ENCODE measurements around the gene ASAP2. TPM values are rescaled to one million over a fixed set of nuclear protein-coding genes. Genes with fewer than 3 reads are reported as not detected.

ASAP2 gene
- total RNA-seq, 1 experiment from 2014 or later: not detected

DNA sequence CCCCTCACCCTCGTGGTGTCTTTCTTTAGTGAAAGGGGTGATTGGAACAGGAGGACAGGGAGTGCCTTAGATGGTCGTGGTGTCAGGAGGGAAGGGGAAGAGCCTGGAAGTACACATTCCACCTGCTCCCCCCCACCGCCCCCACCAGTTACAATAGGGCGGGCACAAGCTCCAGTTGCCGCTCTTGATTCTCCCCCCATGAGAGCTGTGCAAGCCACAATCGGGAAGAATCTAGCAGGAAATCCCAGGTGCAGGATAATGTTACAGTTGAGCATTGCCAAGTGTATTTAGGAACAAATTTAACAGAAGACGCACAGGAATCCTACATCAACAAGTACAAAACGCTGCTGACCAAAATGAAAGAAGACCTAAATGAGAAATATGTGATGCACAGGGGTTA lies 73.6 kb downstream of the ASAP2 start:
- H3K4me1 ChIP-seq (ENCODE audit: low read length): no peaks in the 10 kb centered on the region
- no peaks in the 10 kb centered on the region for H3K79me2 ChIP-seq (ENCODE audit: low read length)
- H3K9me2 ChIP-seq (replicated peaks; ENCODE audit: insufficient read depth, low read length): no peaks in the 10 kb centered on the region
- H2AFZ ChIP-seq (ENCODE audit: low read length): no peak overlapping the region
- H3K27me3 ChIP-seq (ENCODE audit: low read length): no peaks in the 10 kb centered on the region
- no peaks in the 10 kb centered on the region for H3K9me3 ChIP-seq (ENCODE audit: low read length)
- H3K36me3 ChIP-seq (ENCODE audit: insufficient read depth, low read length): no peaks in the 10 kb centered on the region
- H3K9ac ChIP-seq (ENCODE audit: low read length): no peak overlapping the region
- no peak overlapping the region for H3K27ac ChIP-seq (ENCODE audit: low read length)
- H4K20me1 ChIP-seq (ENCODE audit: insufficient read depth, low read depth, low read length): no peaks in the 10 kb centered on the region
- H3K4me2 ChIP-seq (ENCODE audit: low read depth, low read length, poor library complexity, severe bottlenecking): no peak overlapping the region
- DNase-seq: no peak
- no peak overlapping the region for H3K4me3 ChIP-seq (ENCODE audit: low read length)

DNA sequence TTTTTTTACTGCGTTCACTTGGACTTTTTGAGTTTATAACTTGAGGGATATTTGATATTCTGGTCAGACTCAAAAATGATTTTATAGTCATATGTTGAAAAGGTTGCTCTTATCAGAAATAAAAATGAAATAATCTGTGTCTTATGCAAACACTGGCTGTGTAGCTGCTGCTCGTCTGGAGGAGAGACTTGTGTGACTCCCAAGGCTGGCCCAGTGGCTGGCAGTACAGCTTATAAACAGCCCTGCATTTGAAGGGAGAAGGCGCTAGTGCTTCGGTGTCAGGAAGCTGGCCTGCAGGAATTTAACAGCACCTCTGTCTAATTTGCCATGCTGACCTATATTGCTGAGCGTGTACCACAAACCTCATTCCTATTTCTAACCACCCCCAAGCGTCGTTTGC lies 74.5 kb downstream of the ASAP2 start:
- Histone ChIP-seq H3K36me3 (ENCODE audit: insufficient read depth, low read length) (no peaks in the 10 kb centered on the region), H2AFZ (ENCODE audit: low read length) (no peak overlapping the region), H3K9me3 (ENCODE audit: low read length) (no peaks in the 10 kb centered on the region), H3K9me2 (replicated peaks; ENCODE audit: insufficient read depth, low read length) (no peaks in the 10 kb centered on the region), H3K4me2 (ENCODE audit: low read depth, low read length, poor library complexity, severe bottlenecking) (no peak overlapping the region), H4K20me1 (ENCODE audit: insufficient read depth, low read depth, low read length) (no peaks in the 10 kb centered on the region), H3K9ac (ENCODE audit: low read length) (no peak overlapping the region), H3K4me1 (ENCODE audit: low read length) (no peaks in the 10 kb centered on the region), H3K79me2 (ENCODE audit: low read length) (no peaks in the 10 kb centered on the region), H3K27me3 (ENCODE audit: low read length) (no peaks in the 10 kb centered on the region), H3K4me3 (ENCODE audit: low read length) (no peak overlapping the region), H3K27ac (ENCODE audit: low read length) (no peak overlapping the region)
- no peak for DNase-seq

DNA sequence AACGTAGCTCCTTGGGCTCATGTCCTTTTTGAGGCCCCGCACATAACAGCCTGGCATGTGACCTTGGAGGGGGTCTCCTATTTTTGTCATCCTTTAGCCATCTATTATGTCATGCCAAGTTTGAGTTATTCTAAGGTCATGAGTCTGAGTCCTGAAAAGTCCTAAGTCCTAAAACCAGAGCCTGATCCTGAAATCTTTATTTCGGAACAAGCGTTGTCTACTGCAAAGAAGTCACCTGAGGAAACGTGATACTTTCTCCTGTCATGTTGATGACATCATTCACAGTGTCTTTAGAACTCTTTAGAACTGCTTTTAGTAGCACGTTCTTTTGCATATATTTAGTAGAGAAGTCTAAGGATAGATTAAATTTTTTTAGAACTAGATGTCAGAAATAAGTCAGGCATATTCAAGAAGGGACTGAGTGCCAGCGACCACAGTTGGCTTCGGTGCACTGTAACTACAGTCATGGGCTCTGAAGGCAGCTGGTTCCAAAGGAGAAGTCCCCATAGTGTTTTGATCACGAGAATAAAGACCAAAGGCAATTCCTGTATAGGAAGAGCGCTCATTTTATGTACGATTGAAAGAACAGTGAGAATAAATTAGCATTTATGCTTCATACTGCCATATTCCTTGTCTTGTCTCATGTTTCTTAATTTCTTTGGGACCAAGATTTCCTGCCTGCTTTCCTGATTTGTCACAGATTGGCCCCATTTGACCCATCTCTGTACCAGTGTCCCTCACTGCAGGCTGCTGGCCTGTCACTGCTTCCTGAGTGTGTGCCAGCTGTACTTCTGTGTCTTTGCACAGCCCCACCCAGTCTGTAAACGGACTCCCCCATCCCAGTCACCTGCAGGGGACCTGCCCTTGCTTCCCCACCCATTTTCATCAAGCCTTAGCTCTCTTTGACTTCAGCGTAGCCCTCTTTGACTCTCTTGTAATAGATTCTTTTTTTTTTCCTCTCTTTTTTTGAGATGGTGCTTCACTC lies 75.8 kb downstream of the ASAP2 start:
- Histone ChIP-seq H3K4me3 (ENCODE audit: low read length) (no peak overlapping the region), H3K9ac (ENCODE audit: low read length) (no peak overlapping the region), H3K9me2 (replicated peaks; ENCODE audit: insufficient read depth, low read length) (no peaks in the 10 kb centered on the region), H3K27me3 (ENCODE audit: low read length) (no peaks in the 10 kb centered on the region), H4K20me1 (ENCODE audit: insufficient read depth, low read depth, low read length) (no peaks in the 10 kb centered on the region), H3K4me1 (ENCODE audit: low read length) (no peaks in the 10 kb centered on the region), H3K27ac (ENCODE audit: low read length) (no peak overlapping the region), H3K4me2 (ENCODE audit: low read depth, low read length, poor library complexity, severe bottlenecking) (no peak overlapping the region), H3K9me3 (ENCODE audit: low read length) (no peaks in the 10 kb centered on the region), H3K79me2 (ENCODE audit: low read length) (no peaks in the 10 kb centered on the region), H3K36me3 (ENCODE audit: insufficient read depth, low read length) (no peaks in the 10 kb centered on the region), H2AFZ (ENCODE audit: low read length) (no peak overlapping the region)
- no peak for DNase-seq

DNA sequence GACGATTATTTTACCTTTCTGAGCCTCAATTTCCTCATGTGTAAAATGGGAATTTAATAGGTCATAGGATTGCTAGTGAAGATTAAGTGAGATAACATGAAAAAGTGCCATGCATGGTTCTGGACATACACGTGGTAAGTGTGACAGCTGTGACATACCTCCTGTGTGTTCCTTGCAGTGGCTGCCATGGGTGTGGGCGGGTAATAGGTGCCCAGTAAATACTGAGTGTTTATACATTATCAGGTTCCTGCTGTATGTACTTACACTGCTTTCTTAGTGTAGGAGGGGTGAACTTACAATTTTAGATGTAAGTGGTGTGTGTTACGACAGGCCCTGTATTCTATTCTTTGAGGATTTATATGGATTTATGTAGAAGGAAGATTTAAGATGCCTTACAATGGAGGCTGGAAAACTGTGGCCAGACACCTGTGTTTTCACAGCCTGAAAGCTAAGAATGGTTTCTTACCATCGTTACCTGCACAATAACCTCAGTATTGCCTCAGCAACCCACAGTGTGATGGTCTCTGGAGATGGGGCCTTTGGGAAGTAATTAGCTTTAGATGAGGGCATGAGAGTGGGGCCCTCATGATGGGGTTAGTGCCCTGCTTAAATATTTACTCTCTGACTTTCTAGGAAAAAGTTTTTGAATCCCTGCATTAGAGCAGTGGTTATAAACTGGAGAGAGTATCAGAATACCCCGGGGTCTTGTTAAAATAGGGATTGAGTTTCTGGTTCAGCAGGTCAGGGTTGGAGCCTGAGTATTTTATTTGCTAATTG lies 78.1 kb downstream of the ASAP2 start:
- H3K79me2 ChIP-seq (ENCODE audit: low read length): no peaks in the 10 kb centered on the region
- no peaks in the 10 kb centered on the region for H3K27me3 ChIP-seq (ENCODE audit: low read length)
- H3K4me1 ChIP-seq (ENCODE audit: low read length): no peaks in the 10 kb centered on the region
- H3K9me2 ChIP-seq (replicated peaks; ENCODE audit: insufficient read depth, low read length): no peaks in the 10 kb centered on the region
- H4K20me1 ChIP-seq (ENCODE audit: insufficient read depth, low read depth, low read length): no peaks in the 10 kb centered on the region
- no peak overlapping the region for H3K9ac ChIP-seq (ENCODE audit: low read length)
- H3K4me3 ChIP-seq (ENCODE audit: low read length): no peak overlapping the region
- no peak overlapping the region for H2AFZ ChIP-seq (ENCODE audit: low read length)
- no peaks in the 10 kb centered on the region for H3K36me3 ChIP-seq (ENCODE audit: insufficient read depth, low read length)
- no peak overlapping the region for H3K27ac ChIP-seq (ENCODE audit: low read length)
- H3K4me2 ChIP-seq (ENCODE audit: low read depth, low read length, poor library complexity, severe bottlenecking): no peak overlapping the region
- DNase-seq: no peak
- no peaks in the 10 kb centered on the region for H3K9me3 ChIP-seq (ENCODE audit: low read length)

DNA sequence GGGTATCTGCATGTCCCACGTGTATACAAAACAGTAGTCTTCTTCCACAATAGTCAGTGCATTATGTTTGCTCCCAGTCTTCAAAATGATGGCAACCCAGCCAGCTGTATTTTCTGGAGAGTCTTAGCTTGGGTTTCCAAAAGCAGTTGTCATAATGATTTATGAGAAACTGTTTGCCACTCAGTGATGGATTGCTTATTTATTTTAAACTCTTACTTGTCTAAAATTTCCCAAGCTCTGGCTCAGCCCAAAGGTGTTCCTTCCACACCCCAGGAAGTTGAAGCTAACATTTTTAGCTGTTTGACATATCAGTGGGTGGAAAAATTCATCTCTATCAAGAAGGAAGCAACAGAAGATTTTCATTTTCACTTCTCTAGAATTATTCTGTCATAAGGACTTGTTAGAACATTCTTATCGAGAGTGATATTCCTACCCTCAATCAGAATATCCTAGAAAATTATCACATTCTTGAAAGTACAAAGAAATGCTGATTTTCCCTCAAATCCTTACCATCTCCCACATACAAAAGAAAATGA lies 78.8 kb downstream of the ASAP2 start:
- Histone ChIP-seq H3K79me2 (ENCODE audit: low read length) (no peaks in the 10 kb centered on the region), H3K4me2 (ENCODE audit: low read depth, low read length, poor library complexity, severe bottlenecking) (no peak overlapping the region)

DNA sequence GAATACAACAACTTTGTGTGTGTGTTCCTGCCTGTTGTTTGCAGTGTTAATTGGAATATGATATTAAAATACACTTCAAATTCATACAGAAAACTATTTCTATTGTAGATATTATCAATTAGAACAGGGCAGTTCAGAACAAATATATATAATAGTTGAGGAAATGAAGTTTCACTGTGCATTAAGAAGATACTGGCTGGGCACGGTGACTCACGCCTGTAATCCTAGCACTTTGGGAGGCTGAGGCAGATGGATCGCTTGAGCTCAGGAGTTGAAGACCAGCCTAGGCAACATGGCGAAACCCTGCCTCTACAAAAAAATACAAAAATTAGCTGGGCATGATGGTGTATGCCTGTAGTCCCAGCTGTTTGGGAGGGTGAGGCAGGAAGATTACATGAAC lies 79.3 kb downstream of the ASAP2 start:
- Histone ChIP-seq H3K4me1 (ENCODE audit: low read length) (no peaks in the 10 kb centered on the region), H3K27me3 (ENCODE audit: low read length) (no peaks in the 10 kb centered on the region), H3K9me2 (replicated peaks; ENCODE audit: insufficient read depth, low read length) (no peaks in the 10 kb centered on the region), H3K4me2 (ENCODE audit: low read depth, low read length, poor library complexity, severe bottlenecking) (no peak overlapping the region), H2AFZ (ENCODE audit: low read length) (no peak overlapping the region), H3K79me2 (ENCODE audit: low read length) (no peaks in the 10 kb centered on the region), H3K4me3 (ENCODE audit: low read length) (no peak overlapping the region), H3K9me3 (ENCODE audit: low read length) (no peaks in the 10 kb centered on the region), H3K27ac (ENCODE audit: low read length) (no peak overlapping the region), H4K20me1 (ENCODE audit: insufficient read depth, low read depth, low read length) (no peaks in the 10 kb centered on the region), H3K36me3 (ENCODE audit: insufficient read depth, low read length) (no peaks in the 10 kb centered on the region), H3K9ac (ENCODE audit: low read length) (no peak overlapping the region)
- DNase-seq: no peak

More for the DNA sequence above, 78.8 kb downstream of the ASAP2 start:
- no peaks in the 10 kb centered on the region for H3K4me1 ChIP-seq (ENCODE audit: low read length)
- no peaks in the 10 kb centered on the region for H4K20me1 ChIP-seq (ENCODE audit: insufficient read depth, low read depth, low read length)
- H3K4me3 ChIP-seq (ENCODE audit: low read length): no peak overlapping the region
- H2AFZ ChIP-seq (ENCODE audit: low read length): no peak overlapping the region
- H3K9me3 ChIP-seq (ENCODE audit: low read length): no peaks in the 10 kb centered on the region
- no peaks in the 10 kb centered on the region for H3K9me2 ChIP-seq (replicated peaks; ENCODE audit: insufficient read depth, low read length)
- no peak for DNase-seq
- H3K9ac ChIP-seq (ENCODE audit: low read length): no peak overlapping the region
- no peaks in the 10 kb centered on the region for H3K36me3 ChIP-seq (ENCODE audit: insufficient read depth, low read length)
- no peak overlapping the region for H3K27ac ChIP-seq (ENCODE audit: low read length)
- H3K27me3 ChIP-seq (ENCODE audit: low read length): no peaks in the 10 kb centered on the region

DNA sequence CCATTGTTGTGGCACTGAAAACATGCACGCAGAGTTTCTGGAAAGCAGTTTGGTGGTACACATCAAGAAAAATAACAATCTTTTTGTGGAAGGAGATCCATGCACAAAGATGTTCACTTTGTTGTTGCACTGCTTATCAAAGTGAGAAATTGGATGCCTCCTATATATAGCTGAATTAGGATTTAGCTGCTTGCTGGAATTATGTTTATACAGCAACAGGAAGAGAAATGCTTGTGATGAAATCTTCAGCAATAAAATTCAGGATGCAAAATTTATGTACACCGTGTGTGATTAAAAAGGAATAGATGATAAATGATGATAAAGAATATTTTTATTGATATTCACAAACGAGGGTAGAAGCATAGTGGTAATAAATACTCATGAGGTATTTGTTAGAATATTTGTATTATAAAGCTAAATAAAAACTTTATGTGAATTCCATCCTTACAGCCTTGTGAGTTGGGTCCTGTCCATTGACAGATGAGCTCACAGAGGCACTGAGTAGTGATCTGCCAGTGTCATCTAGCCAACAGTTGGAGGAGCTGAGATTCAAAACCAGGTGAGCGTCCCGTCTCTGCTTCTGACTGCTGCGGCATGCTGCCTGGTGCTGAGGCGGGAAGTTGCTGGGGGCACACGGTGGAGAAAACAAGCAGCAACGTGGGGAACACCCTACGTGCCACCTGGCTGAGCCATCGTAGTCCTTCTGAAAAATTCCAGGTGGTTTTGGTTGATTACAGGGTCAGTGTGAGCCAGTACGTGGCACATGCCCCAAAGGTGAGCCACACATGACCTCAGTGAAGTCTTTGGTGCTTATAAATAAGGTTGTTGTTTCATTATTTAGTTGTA lies 80.2 kb downstream of the ASAP2 start:
- Histone ChIP-seq H2AFZ (ENCODE audit: low read length) (no peak overlapping the region), H3K4me3 (ENCODE audit: low read length) (no peak overlapping the region), H3K36me3 (ENCODE audit: insufficient read depth, low read length) (no peaks in the 10 kb centered on the region), H3K4me1 (ENCODE audit: low read length) (no peaks in the 10 kb centered on the region), H3K4me2 (ENCODE audit: low read depth, low read length, poor library complexity, severe bottlenecking) (no peak overlapping the region), H3K9me2 (replicated peaks; ENCODE audit: insufficient read depth, low read length) (no peaks in the 10 kb centered on the region), H3K9ac (ENCODE audit: low read length) (no peak overlapping the region), H3K27me3 (ENCODE audit: low read length) (no peaks in the 10 kb centered on the region), H3K9me3 (ENCODE audit: low read length) (no peaks in the 10 kb centered on the region), H3K27ac (ENCODE audit: low read length) (no peak overlapping the region), H3K79me2 (ENCODE audit: low read length) (no peaks in the 10 kb centered on the region), H4K20me1 (ENCODE audit: insufficient read depth, low read depth, low read length) (no peaks in the 10 kb centered on the region)
- DNase-seq: no peak

Measured in Karpas-422 (cell line).